GM12872 (cell line): Measurements from ENCODE around the gene DENND2A.

ENCODE experiments used
- CTCF ChIP-seq: IDR thresholded peaks from 3 replicates; pipeline ENCODE4 v1.5.1; 2011; ENCODE audit warnings: low read depth, mild to moderate bottlenecking, low read length, moderate library complexity; ENCODE audit not compliant: insufficient read depth

DENND2A gene

GRCh38 chr7:140640727-140641523 is at the start of gene DENND2A:
Gene DENND2A (minus strand): TSS chr7:140640813. CDS start chr7:140602397, 38,416 bp downstream.
- TF ChIP-seq CTCF: no peak

- no peak for TF ChIP-seq CTCF
Observed at GRCh38 chr7:140689199-140690152, 48.9 kb upstream of the DENND2A start.

GRCh38 chr7:140688341-140688740 is 47.7 kb upstream of the DENND2A start:
- no peak for TF ChIP-seq CTCF

- TF ChIP-seq CTCF: no peak
Observed at GRCh38 chr7:140686921-140687320, 46.3 kb upstream of the DENND2A start.

- TF ChIP-seq CTCF: no peak
Observed at GRCh38 chr7:140685407-140686087, 44.9 kb upstream of the DENND2A start.

GRCh38 chr7:140684066-140684950 is 43.7 kb upstream of the DENND2A start:
- no peak for TF ChIP-seq CTCF
